HG03095 (cell line): ENCODE measurements around the gene B4GALT3.
"Not testable (repeated sequence)": the region's sequence is repeated elsewhere in the genome, so short reads cannot be mapped to it uniquely, and the experiment has no call there.

Experiments used
- ATAC-seq: cut with Tn5 transposase; IDR thresholded peaks from one replicate; pipeline ENCODE4 v1.9.1; 2021; ENCODE audit warnings: moderate library complexity; ENCODE audit not compliant: unreplicated experiment

B4GALT3 gene

DNA sequence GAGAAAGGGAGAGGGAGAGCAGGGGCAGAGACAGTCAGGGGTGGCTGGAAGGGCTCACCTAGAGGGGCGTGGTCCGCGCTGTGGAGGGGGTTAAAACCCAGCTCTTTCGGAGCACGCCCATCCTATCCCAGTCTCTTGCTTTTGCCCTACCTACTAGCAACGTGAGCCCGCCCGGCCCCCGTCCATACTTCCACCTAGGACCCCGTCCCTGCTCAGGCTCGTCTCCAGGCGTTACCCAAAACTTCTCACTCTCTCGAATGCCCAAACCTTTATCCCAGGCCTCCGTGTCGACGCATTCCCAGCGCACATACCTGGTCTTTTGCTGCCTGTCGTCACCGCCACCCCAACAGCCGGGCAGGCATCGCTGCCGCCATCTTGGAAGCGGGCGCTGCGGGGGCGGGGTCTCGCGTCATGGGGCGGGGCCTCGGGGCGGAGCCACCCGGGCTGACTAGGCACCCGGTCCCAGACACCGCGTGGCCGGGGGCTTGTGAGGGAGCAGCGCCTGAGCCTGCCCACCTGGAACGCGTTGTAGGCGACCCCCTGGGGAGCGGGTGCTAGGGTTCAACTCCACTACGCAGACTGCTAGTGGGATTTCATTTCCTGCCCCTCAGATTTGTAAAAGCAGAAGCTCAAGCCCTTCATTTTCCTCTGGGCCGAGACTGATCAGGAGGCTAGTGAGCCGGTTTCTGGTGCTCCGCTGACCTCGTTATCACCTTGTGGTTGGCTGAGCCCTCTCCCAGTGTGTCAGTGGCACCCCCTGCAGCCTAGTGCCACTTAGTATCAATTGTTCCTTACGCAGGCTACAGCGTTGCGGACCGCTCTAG, at the start of gene B4GALT3:
TSS of gene B4GALT3 (minus strand) at position 396 of the 824 bp plus-strand sequence. CDS start 1,447 bp downstream, outside the sequence.
- ATAC-seq = peak; percentile 71

DNA sequence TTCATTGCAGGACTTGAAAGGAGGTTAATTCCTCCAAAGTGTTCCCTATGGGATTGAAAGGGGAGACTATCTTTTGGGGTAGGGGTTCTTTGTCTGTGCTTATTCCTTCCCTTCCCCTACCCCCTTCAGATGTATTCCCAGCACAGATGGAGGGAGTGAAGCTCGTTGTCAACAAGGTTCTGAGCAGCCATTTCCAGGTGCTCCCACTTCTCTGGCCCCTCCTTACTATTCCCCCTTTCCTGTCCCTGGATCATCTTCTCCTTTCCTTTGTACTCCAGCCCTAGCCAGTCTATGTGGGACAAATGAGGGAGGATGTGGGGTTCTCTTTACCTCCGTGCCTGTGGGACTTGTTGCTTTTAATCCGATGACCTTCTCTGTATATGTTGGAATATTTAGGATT, 49.5 kb upstream of the B4GALT3 start:
- no peak for ATAC-seq

DNA sequence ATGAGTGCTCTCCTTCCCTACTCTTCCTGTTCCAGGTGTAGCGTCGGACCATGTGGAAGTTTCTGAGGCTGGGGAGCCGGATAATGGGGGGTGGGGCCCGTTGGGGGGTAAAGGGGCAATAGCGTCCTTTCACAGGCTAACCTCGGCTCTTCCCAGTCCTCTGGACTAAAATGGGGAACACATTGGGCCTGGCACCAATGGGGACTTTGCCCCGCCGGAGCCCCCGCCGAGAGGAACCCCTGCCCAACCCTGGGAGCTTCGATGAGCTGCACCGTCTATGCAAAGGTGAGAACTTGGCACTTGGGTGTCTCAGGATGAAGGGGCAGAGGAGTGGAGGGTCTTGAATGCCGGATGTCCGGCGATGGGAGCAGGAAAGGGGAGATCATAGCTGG, 49.0 kb upstream of the B4GALT3 start:
- ATAC-seq = no peak

DNA sequence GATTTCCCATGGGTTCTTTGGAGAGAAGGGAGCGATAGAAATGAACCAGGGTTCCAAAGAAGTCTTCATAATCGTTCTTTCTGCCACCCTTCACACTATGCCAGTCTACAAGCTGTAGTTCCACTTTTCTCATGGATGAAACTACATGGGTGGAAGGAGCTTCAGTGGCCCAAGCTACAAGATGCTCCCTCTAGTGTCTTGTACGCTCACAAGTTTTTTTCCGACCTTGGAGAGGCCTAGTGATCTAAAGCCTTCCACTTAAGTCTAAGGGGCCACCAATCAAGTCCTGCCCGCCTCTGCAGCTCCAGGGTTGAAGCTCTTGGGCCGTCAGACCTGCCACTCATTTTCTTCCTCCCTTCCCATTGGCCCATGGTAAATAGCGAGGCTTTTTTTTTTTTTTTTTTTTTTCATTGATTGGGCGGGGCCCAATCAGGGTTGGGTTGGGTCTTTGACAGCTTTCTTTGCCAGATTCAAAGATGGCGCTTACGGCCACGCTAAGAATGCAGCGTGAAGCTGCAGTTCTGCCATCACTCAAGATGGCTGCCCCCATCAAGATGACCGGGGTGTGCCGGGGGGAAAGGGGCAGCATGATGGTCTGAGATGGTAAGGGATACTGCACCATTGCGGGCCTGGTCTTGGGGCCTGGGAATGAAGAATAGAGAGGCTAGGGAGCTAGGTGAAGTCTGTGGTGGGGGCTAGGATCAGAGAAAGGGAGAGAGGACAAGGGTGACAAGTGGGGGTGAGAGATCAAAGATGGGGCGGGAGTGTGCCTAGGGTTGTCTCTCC, 48.4 kb upstream of the B4GALT3 start, which contains the start of gene TOMM40L:
TSS of gene TOMM40L (plus strand) at position 527 of the 786 bp plus-strand sequence. CDS start 430 bp downstream, outside the sequence.
- peak; percentile 87 for ATAC-seq

DNA sequence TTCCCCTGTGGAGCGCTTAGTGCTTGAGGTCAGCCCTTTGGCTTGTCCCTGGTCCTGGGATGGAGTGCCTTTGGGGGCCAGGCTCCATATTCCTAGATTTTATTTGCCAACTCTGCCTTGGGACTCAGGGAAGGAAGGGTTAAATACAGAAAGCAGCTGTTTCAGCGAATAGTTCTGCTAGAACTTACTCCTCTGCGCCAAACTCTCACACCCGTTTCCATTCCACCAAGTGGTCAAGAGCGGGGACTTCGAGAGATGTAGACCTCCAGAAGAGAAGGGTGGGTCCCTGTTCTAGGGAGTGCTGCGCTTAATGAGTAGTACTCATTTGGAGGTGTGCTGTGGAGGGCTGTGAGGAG, 47.8 kb upstream of the B4GALT3 start:
- ATAC-seq = no peak

DNA sequence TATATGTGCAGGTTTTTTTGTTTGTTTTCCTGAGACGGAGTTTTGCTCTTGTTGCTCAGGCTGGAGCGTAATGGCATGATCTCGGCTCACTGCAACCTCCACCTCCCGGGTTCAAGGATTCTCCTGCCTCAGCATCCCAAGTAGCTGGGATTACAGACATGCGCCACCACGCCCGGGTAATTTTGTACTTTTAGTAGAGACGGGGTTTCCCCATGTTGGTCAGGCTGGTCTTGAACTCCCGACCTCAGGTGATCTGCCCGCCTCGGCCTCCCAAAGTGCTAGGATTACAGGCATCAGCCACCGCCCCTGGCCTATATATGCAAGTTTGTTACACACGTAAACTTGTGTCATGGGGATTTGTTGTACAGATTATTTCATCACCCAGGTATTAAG, 47.4 kb upstream of the B4GALT3 start:
- ATAC-seq = not testable (repeated sequence)

DNA sequence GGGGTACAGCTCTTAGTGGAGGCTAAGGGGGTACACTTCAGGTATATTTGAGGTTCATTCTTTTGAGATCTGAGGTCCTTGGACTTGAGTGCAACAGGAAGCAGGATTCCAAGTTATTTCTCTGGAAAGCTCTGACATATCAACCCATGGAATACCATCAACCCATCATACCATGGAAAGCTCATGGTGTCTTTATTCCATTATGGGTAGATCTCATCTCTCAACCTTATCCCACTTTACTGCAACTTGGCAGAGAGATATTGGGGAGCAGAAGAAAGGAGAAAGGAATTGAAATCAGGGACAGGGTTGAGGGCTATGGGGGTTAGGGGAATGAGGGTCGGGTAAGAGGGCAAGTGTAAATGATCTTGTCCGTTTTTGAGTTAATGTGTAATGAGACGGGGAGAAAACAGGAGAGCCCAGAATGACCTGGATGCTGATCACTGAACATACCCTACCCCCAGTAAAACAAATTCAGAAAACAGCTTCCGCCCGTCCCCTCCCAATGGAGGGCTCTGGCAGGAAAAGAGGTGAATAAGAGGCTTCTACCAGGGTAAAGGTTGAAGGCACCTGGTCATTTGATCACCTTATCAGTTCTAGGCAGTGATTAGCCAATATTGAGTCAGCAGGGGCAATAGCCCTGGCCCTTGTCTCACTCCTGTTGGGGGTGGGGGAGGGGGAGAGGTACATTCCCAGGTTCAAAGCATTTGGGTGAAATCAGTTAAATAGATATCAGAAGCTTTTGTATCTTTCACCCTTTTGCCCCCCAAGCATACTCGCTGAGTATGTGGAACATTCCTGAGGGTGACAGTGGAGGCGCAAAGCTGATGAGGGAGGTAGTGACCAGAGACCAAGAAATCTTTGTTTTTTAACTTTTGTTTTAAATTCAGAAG, 46.7 kb upstream of the B4GALT3 start:
- no peak for ATAC-seq

DNA sequence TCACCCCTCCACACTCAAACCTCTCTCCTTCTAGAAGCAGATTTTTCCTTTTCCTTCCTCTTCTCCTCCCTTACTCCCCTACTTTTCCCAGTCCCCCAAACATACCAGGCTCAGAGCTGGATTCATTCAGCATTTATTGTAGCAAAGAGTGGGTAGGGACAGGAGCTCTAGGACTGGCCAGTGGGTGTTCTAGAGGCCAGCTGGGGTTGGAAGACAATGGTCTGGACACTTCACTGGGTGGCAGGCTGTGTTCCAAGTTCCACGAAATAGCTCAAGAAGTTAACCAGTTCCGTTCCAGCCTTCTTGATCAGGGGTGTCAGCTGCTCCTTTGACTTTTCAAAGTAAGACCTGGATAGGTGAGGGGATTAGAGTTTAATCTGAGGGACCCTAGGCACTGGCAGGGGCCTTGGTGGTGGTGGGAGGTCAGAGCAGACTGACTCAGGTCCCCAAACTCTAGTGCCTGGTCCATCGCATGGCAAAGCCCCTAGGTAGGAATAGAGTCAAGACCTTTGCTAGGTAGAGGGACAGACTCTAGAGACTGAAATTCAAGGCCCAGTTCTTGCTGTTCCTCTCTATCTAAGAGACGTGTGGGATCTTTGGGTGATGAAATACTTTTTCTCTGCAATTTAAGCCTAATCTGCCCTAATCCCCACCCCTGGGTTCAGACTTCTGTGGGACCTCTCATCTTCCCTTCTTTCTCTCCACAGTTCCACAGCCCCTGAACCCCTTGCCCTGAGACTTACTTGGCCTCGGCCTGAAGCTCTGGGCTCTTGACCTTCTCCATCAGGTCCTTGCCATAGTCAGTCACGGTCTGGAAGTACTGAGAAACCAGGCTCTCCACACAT, 45.1 kb upstream of the B4GALT3 start:
- ATAC-seq = no peak

DNA sequence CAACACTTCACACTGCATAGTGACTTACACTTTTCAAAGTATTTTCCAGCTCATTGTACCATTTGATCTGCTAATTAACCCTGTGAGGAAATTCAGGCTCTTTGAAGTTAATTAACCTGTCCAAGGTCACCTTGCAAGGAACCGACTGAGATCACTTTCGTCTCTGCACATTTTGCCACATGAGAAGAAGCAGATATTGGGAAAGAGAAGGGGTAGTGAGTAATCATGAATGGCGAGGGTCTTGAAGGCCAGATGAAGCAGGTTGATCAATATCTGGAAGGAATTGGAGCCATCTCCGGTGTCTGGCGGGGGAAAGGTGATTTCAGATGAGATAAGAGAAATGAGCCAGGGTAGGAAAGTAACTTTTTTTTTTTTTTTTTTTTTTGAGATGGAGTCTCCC, 42.7 kb upstream of the B4GALT3 start:
- no peak for ATAC-seq

DNA sequence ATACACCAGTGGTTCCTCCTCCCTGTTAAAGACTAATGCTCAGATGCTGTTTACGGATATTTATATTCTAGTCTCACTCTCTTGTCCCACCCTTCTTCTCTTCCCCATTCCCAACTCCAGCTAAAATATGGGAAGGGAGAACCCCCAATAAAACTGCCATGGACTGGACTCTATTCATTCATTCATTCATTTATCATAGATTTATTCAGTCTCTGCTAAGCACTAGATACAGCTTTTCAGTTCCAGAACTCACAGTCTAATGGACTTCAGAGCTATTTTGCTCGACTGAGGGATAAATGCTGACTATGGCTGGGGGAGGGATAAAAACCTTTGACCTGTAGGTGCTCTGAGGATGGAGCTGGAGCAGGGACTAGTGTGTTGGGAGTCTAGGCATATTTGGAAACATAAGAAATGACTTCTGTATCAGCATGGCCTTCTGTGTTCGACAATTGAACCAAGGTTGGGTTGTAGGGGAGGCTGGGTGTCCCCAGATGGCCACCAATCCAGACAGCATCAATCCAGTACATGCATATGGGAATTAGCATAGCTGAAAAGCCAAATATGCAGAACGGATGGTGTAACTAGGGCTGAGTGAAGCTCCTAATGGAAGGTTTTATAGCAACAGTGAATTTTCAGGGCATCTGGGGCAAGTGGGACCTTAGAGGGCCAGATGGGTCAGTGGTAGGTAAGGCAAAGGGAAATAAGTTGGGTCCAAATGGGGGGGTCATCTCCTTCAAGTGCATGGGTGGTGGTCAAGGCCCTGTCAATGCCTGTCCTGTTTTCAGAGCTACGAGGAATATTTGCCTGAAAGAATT, 42.0 kb upstream of the B4GALT3 start:
- ATAC-seq = no peak

DNA sequence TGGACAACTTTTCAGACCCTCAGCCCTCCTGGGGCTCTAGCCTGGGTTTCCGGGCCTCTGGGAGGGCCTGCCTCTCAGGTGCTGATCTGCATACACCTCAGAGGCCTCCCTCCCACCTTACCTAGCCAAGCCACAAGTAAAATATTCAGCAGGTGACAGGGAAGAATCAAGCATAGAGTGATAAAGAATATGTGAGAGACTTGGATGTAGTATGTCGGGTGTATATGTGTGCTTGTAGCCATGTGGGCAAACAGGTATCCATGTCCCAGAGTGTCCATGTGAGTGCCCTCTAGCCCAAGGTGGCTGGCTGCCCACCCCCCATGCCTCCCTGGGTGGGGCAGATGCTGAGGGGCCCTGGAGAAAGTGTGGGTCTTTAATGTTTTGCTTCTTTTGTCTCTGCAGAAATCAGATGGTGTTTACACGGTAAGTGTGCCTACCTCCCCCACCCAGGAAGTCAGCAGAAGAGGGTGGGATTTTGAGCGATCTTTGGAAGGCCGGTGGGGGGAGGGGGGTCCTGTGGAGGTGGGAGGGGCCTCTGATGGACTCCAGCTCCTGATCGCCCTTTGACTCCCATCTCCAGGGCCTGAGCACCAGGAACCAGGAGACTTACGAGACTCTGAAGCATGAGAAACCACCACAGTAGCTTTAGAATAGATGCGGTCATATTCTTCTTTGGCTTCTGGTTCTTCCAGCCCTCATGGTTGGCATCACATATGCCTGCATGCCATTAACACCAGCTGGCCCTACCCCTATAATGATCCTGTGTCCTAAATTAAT, 41.2 kb upstream of the B4GALT3 start:
- no peak for ATAC-seq

DNA sequence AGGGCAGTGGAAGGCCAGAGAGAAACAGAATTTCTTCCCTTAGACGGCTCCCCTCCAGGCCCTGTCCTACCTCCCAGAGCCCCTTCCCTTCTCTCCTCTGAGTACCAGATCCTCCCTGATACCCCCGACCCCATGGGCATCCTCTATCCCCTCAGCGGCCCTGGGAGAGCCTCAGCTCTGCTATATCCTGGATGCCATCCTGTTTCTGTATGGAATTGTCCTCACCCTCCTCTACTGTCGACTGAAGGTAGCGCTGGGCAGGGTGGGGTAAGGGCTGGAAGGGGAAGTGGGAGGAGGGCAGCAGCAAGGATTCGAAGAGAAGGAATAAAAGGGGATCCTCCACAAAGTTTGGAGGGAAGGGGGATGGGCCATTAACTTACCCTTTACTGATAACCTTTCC, 40.5 kb upstream of the B4GALT3 start:
- ATAC-seq = no peak

DNA sequence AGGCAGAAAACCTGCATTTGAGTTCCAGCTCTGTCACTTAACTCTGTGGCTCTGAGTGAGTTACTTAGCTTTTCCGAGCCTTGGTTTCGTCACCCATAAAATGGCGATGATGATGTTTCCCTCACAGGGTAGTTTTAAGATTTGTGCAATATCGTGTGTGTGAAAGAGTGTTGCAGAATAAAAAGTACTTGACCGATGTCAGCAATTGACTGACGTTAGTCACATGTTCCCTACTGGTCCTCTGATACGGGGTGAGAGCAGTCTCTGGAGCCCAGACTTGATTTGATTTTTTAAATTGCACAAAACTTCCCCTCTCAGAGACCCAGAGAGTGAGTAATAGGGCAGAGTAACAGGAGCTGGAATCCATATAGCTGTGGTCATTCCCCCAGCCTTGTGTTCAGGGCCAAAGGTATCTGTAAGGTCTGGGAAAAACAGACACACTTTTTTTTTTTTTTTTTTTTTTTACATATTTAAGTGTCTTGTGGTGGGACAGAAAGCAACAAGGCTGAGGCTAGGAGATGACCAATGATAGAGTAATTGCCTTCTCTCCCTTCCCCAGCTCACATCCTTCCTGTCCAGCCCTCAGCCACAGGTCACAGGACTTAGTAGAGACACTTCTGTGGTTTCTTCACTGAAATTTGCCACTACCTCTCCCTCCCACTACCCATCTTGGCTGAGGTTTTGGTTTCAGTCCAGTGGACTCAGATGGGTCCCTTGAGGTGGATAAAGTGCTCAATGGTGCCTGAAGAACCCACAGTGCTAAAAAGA, 39.8 kb upstream of the B4GALT3 start:
- peak; percentile 92 for ATAC-seq

DNA sequence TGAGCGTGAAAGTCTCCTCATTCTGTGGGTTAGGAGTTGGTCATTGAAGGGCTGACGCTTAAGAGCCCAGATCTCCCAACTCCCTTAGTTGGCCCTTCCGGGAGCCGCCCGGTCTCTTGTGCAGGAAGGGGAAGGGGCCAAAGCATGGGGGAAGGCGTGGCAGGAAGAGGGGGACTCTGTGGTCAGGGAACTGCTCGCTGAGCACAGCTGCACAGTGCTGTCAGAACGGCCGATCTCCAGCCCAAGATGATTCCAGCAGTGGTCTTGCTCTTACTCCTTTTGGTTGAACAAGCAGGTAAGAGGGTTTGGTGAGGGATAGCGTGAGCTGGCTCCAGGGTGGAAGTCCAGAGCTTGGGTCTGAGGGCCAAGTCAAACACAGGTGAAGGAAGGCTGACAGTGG, 37.8 kb upstream of the B4GALT3 start, which contains the start of gene FCER1G:
TSS of gene FCER1G (plus strand) at position 220 of the 400 bp plus-strand sequence. CDS start at position 247, 27 bp downstream.
- ATAC-seq = no peak

DNA sequence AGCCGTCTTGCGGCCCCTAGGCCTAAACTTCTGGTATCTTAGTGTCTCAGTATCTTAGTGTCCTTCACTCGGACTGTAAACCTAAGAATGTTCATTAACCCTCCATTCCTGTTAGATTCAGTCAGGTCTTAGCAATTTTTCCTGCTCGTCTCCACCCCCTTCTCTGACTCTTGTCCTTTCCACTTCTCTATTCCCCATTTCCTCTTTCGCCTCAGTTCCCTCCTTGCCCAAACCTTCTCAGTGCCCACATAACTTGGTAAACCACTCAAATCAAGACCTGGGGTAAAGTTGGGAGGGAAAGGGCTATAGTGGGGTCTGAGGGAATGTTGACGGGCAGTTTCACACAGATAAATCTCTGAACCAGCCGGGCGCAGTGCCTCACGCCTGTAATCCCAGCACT, 37.1 kb upstream of the B4GALT3 start:
- ATAC-seq = no peak

DNA sequence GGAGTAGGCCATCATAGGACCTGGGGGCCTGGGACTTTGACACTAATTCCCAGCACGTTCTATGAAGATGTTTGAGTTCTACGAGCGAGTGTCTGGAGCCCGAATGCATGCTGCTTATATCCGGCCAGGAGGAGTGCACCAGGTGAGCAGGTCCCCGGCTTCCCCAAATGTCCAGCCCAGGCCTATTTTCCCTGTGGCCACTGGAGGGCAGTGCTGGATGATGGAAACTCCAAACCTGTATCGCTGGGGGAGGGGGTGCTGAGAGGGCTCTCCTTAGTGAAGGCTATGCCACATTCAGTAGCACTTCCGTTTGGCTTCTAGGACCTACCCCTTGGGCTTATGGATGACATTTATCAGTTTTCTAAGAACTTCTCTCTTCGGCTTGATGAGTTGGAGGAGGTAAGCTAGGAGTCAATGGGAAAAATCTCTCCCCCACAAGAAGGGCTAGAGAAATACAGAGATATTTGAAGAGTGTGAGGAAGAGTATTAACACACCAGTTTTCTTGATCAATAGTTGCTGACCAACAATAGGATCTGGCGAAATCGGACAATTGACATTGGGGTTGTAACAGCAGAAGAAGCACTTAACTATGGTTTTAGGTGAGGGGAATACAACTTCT, 32.6 kb upstream of the B4GALT3 start:
- peak; percentile 59 for ATAC-seq

DNA sequence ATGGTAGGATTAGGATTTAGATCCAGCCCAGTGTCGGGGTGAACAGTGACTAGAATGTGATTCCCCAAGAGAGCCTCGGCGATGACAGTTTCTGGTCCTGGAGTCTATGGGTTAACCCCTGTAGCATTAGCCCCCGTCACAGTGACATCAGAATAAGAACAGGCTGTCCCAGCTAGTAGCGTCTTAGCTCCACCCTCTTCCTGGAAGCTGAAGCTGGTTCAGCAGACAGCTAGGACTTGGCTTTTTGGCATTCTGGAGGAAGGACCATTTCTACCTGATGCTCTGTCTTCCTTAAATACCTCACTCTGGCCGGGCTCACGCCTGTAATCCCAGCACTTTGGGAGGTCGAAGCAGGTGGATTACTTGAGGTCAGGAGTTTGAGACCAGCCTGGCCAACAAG, 29.9 kb upstream of the B4GALT3 start:
- no peak for ATAC-seq
